Gastroesophageal sphincter (tissue), 3 donors: Measurements from ENCODE around the gene SDR39U1.

ENCODE experiments used
- CTCF ChIP-seq, 4 experiments: fragments of 200-600 bp in 2 of 4; fragments of 450-650 bp in 2 of 4; sonication (generic) in 1 of 4; IDR thresholded peaks; one replicate each; pipeline ENCODE4 v1.5.1; 2017 to 2019; ENCODE audit warnings: antibody characterized with exemption in 4 of 4, mild to moderate bottlenecking in 2 of 4, moderate library complexity in 2 of 4
- EP300 ChIP-seq: sonication (generic); formaldehyde crosslinking; IDR thresholded peaks from one replicate; pipeline ENCODE4 v1.6.1; 2017; ENCODE audit warnings: antibody characterized with exemption, mild to moderate bottlenecking
- POLR2A ChIP-seq, 2 donors: fragments of 450-650 bp; IDR thresholded peaks; one replicate each; pipeline ENCODE4 v1.6.1; 2017; ENCODE audit warnings: antibody characterized with exemption in 2 of 2, mild to moderate bottlenecking in 2 of 2, moderate library complexity in 1 of 2
- POLR2AphosphoS5 ChIP-seq: sonication (generic); formaldehyde crosslinking; IDR thresholded peaks from one replicate; pipeline ENCODE4 v1.6.1; 2017; ENCODE audit warnings: antibody characterized with exemption

DNA sequence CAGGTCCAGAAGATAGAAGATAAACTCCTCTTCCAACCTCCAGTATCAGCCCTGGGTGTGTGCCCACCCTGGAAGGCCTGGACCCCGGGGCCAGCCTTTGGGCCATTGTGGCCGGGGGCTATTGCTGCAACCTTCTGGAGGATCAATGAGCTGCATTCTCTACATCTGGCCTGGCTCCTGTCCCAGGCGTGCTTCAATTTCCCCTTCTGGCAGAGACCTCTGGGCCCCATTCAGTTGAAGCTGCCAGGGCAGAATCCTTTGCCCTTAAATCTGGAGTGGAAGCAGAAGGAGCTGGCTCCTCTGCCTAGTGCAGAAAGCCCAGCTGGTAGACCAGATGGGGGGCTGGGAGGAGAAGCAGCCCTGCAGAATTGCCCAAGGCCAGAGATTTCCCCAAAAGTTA lies 33.8 kb downstream of the SDR39U1 start:
- TF ChIP-seq CTCF (IDR thresholded peaks at IDR 0.05): no peak
- TF ChIP-seq POLR2AphosphoS5: no peak
- TF ChIP-seq EP300: no peak
- no peak for TF ChIP-seq POLR2A (IDR thresholded peaks at IDR 0.05)
